ENCODE measurements around the gene FIBIN.

The FIBIN gene

DNA sequence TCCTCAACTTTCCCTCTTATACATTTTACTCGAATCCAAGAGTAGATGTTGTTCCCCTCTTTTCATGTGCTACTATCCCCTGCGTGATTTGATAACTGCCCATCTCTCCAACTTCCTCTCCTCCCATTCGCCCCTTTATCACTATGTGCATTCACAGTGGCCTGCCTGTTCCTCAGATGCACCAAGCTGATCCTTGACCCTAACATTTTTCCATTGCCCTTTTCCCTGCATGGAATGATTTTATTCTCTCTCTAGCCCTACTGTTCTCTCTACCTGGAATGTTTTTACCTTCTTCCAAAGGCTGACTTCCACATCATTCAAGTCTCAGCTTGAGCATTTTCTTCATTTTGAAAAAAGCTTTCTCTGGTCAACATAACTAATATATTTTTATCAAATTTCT is 31.0 kb downstream of the FIBIN start:
- H3K4me3 ChIP-seq (ENCODE audit: low read depth, low read length) = no peak overlapping the region
- TF ChIP-seq, protein P1, sequence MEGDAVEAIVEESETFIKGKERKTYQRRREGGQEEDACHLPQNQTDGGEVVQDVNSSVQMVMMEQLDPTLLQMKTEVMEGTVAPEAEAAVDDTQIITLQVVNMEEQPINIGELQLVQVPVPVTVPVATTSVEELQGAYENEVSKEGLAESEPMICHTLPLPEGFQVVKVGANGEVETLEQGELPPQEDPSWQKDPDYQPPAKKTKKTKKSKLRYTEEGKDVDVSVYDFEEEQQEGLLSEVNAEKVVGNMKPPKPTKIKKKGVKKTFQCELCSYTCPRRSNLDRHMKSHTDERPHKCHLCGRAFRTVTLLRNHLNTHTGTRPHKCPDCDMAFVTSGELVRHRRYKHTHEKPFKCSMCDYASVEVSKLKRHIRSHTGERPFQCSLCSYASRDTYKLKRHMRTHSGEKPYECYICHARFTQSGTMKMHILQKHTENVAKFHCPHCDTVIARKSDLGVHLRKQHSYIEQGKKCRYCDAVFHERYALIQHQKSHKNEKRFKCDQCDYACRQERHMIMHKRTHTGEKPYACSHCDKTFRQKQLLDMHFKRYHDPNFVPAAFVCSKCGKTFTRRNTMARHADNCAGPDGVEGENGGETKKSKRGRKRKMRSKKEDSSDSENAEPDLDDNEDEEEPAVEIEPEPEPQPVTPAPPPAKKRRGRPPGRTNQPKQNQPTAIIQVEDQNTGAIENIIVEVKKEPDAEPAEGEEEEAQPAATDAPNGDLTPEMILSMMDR (IDR thresholded peaks at IDR 0.05; ENCODE audit: low read depth, low read length) = no peak

GRCh38 chr11:27025312-27025955 is 31.5 kb downstream of the FIBIN start:
- TF ChIP-seq, protein P1 (IDR thresholded peaks at IDR 0.05; ENCODE audit: low read depth, low read length) = no peak

DNA sequence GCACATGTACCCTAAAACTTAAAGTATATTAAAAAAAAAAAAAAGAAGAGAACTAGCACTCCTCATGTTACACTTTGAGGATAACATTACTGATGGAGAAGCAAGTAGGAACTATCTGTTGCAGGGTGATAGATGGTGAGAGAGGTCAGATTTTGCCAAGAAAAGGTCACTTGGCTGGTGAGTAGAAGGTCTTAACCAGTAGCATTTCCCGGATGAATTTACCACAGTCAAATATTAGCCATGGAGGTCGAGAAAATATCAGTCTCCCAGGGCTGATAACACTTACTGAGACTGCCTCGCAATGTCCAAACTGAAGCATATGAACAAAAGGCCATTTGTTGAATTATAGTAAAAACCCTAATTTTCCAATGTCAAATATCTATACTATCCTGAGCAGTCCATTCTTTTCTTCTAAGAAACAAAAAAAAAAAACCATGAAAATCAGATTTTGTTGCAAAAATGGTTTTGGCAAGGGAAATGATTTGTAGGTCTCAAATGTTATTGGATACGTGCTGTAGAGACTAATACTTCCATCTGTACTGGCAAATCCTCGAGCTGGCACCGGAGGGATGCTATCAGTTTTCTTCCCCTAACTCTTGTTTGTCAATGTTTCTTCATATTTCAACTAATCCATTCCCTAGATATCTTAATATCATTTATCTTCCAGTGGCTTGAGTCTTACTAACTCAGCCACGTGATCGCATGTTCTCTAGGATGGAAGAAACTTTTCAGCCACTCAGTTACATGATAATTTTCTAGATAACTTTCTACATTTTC is 32.2 kb downstream of the FIBIN start:
- TF ChIP-seq, protein P1 (IDR thresholded peaks at IDR 0.05; ENCODE audit: low read depth, low read length) = no peak
- H3K4me3 ChIP-seq (ENCODE audit: low read depth, low read length) = no peak overlapping the region

More at GRCh38 chr11:27025312-27025955, 31.5 kb downstream of the FIBIN start:
- no peak overlapping the region for H3K4me3 ChIP-seq (ENCODE audit: low read depth, low read length)

- no peak overlapping the region for H3K4me3 ChIP-seq (ENCODE audit: low read depth, low read length)
- TF ChIP-seq, protein P1 (IDR thresholded peaks at IDR 0.05; ENCODE audit: low read depth, low read length) = no peak
These were observed 34.7 kb downstream of the FIBIN start for GRCh38 chr11:27028561-27028965.

GRCh38 chr11:27029966-27030365 is 36.1 kb downstream of the FIBIN start:
- TF ChIP-seq, protein P1 (IDR thresholded peaks at IDR 0.05; ENCODE audit: low read depth, low read length) = no peak

DNA sequence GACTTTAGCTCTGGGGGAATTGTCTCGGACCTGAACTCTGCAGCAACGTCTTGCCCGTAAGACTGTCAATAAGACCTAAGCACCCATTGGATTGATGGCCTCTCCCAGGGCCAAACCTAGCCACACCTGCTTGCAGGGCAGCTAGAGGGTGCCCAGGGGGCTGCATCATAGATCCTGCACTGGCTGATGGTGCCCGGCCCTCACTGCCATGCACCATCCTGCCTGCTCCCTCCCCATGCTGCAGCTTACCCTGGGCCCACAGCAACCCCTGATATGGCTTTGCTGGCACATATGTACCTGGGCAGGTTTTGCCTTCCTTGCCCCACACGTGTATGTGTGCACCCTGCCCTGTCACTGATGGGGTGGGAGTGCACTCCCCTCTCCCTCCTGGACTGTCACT is 37.8 kb downstream of the FIBIN start:
- TF ChIP-seq, protein P1 (IDR thresholded peaks at IDR 0.05; ENCODE audit: low read depth, low read length) = no peak
- no peak overlapping the region for H3K4me3 ChIP-seq (ENCODE audit: low read depth, low read length)

More at GRCh38 chr11:27029966-27030365, 36.1 kb downstream of the FIBIN start:
- no peak overlapping the region for H3K4me3 ChIP-seq (ENCODE audit: low read depth, low read length)

GRCh38 chr11:27039873-27040272 is 46.0 kb downstream of the FIBIN start:
- no peak overlapping the region for H3K4me3 ChIP-seq (ENCODE audit: low read depth, low read length)
- TF ChIP-seq, protein P1 (IDR thresholded peaks at IDR 0.05; ENCODE audit: low read depth, low read length) = no peak
